H1 (cell line): ENCODE results near the gene CCDC178. TPM values are rescaled to one million over a fixed set of nuclear protein-coding genes. Genes with fewer than 3 reads are reported as not detected.

Source experiments
- CTCF ChIA-PET: fragments of 300-600 bp; sonication (Branson Sonifier 250); formaldehyde crosslinking; loops from one replicate; lab custom pipeline; 2021; ENCODE audit not compliant: partially characterized antibody; lab: Charles Lee
- POLR2A ChIA-PET: fragments of 300-600 bp; sonication (Branson Sonifier 250); formaldehyde crosslinking; loops from one replicate; lab custom pipeline; 2021; ENCODE audit warnings: inconsistent platforms; ENCODE audit not compliant: partially characterized antibody; lab: Charles Lee
- DNase-seq, 2 experiments: peaks; one replicate each; pipeline versions ENCODE4 v3.0.0 to v3.0.0-alpha.2; 2010 to 2022; ENCODE audit warnings: low spot score in 2 of 2, low read depth in 1 of 2, mixed read lengths in 1 of 2
- FAIRE-seq: peaks from 2 replicates; lab custom pipeline; 2011; peaks lifted over from hg19 to GRCh38; lab: Jason Lieb, UNC
- H2AFZ ChIP-seq: 2 replicates; pipeline ENCODE4 v1.8.1; 2012; ENCODE audit warnings: low read length, inconsistent platforms
- H2AK5ac ChIP-seq: 2 replicates; pipeline ENCODE4 v1.6.1; 2013; ENCODE audit warnings: low read depth, low read length
- H2BK120ac ChIP-seq: replicated peaks from 2 replicates; pipeline ENCODE3; 2013; ENCODE audit warnings: low read depth, low read length, inconsistent platforms
- H2BK12ac ChIP-seq: 2 replicates; pipeline ENCODE4 v1.6.1; 2013; ENCODE audit warnings: low read depth, low read length
- H2BK15ac ChIP-seq: 2 replicates; pipeline ENCODE4 v1.6.1; 2013; ENCODE audit warnings: low read length
- H2BK20ac ChIP-seq: 2 replicates; pipeline ENCODE4 v1.6.1; 2013; ENCODE audit warnings: low read length
- H2BK5ac ChIP-seq: 2 replicates; pipeline ENCODE4 v1.6.1; 2013; ENCODE audit warnings: low read depth, low read length
- H3K14ac ChIP-seq: 2 replicates; pipeline ENCODE4 v1.6.1; 2013; ENCODE audit warnings: inconsistent platforms; ENCODE audit not compliant: insufficient read length
- H3K18ac ChIP-seq: 2 replicates; pipeline ENCODE4 v1.6.1; 2013; ENCODE audit warnings: low read length; ENCODE audit errors: extremely low read depth
- H3K23ac ChIP-seq: 2 replicates; pipeline ENCODE4 v1.6.1; 2013; ENCODE audit warnings: inconsistent platforms; ENCODE audit not compliant: insufficient read length
- H3K23me2 ChIP-seq: 2 replicates; pipeline ENCODE4 v1.6.1; 2013; ENCODE audit warnings: low read depth, low read length
- H3K27ac ChIP-seq: 2 replicates; pipeline ENCODE4 v1.6.1; 2011; ENCODE audit warnings: low read depth, low read length, inconsistent platforms
- H3K27me3 ChIP-seq, 4 experiments: replicated peaks in 1 of 4; 1 replicate in 1 of 4; 2 replicates in 3 of 4; pipeline versions ENCODE4 v1.6.1 to v1.8.1; 2011 to 2013; ENCODE audit warnings: low read length in 3 of 4, mild to moderate bottlenecking in 3 of 4, inconsistent platforms in 2 of 4, mixed read lengths in 2 of 4, moderate library complexity in 1 of 4; ENCODE audit not compliant: control insufficient read depth in 3 of 4, insufficient read depth in 3 of 4; ENCODE audit errors: extremely low read depth in 1 of 4
- H3K36me3 ChIP-seq, 4 experiments: 2 replicates each; pipeline versions ENCODE4 v1.6.1 to v1.8.1; 2011 to 2013; ENCODE audit warnings: mild to moderate bottlenecking in 4 of 4, low read length in 3 of 4, moderate library complexity in 2 of 4, control low read depth in 1 of 4, inconsistent platforms in 1 of 4; ENCODE audit not compliant: insufficient read depth in 4 of 4, control insufficient read depth in 2 of 4
- H3K4ac ChIP-seq: replicated peaks from 2 replicates; pipeline ENCODE3; 2013; ENCODE audit warnings: low read length, low read depth, mixed read lengths, inconsistent platforms; ENCODE audit not compliant: insufficient read length
- H3K4me1 ChIP-seq, 4 experiments: replicated peaks in 1 of 4; 1 replicate in 1 of 4; 2 replicates in 3 of 4; pipeline versions ENCODE4 v1.6.1 to v1.8.1; 2011 to 2013; ENCODE audit warnings: low read length in 3 of 4, inconsistent platforms in 2 of 4, mixed read lengths in 1 of 4; ENCODE audit not compliant: insufficient read depth in 4 of 4, control insufficient read depth in 3 of 4
- H3K4me2 ChIP-seq, 2 experiments: 2 replicates each; pipeline versions ENCODE4 v1.6.1 to v1.8.1; 2011 to 2013; ENCODE audit warnings: low read depth in 2 of 2, low read length in 2 of 2, control low read depth in 1 of 2, inconsistent platforms in 1 of 2, mild to moderate bottlenecking in 1 of 2; ENCODE audit not compliant: insufficient read depth in 1 of 2
- H3K4me3 ChIP-seq, 4 experiments: fragments of 200-600, 300-600 bp in 1 of 4; sonication (generic), shearing (Covaris generic), sonication (Bioruptor Twin) in 1 of 4; 2 replicates each; pipeline versions ENCODE4 v1.5.1 to v1.8.1; 2011 to 2016; ENCODE audit warnings: low read length in 4 of 4, low read depth in 3 of 4, control low read depth in 2 of 4, inconsistent platforms in 2 of 4, mild to moderate bottlenecking in 2 of 4, mixed read lengths in 1 of 4, moderate library complexity in 1 of 4; ENCODE audit not compliant: insufficient read depth in 2 of 4; ENCODE audit errors: extremely low read depth in 1 of 4
- H3K56ac ChIP-seq: replicated peaks from 2 replicates; pipeline ENCODE3; 2013; ENCODE audit warnings: low read depth, mild to moderate bottlenecking, mixed read lengths, low read length, inconsistent platforms; ENCODE audit not compliant: insufficient read length
- H3K79me1 ChIP-seq: 2 replicates; pipeline ENCODE4 v1.6.1; 2013; ENCODE audit warnings: low read depth, low read length, control low read depth
- H3K79me2 ChIP-seq, 2 experiments: 2 replicates each; pipeline versions ENCODE4 v1.6.1 to v1.8.1; 2012 to 2013; ENCODE audit warnings: low read length in 2 of 2, mild to moderate bottlenecking in 2 of 2, inconsistent platforms in 1 of 2; ENCODE audit not compliant: insufficient read depth in 2 of 2, control insufficient read depth in 1 of 2
- H3K9ac ChIP-seq, 4 experiments: replicated peaks in 1 of 4; 1 replicate in 1 of 4; 2 replicates in 3 of 4; pipeline versions ENCODE4 v1.6.1 to v1.8.1; 2011 to 2013; ENCODE audit warnings: low read depth in 3 of 4, low read length in 3 of 4, control low read depth in 2 of 4, mild to moderate bottlenecking in 2 of 4, moderate library complexity in 2 of 4, inconsistent platforms in 1 of 4; ENCODE audit errors: extremely low read depth in 1 of 4
- H3K9me3 ChIP-seq, 2 experiments: 2 replicates each; pipeline versions ENCODE4 v1.6.1 to v1.8.1; 2012 to 2013; ENCODE audit warnings: mild to moderate bottlenecking in 2 of 2, moderate library complexity in 2 of 2, control low read depth in 1 of 2, inconsistent platforms in 1 of 2, low read depth in 1 of 2, low read length in 1 of 2, mixed read lengths in 1 of 2; ENCODE audit not compliant: insufficient read depth in 2 of 2
- H4K20me1 ChIP-seq, 2 experiments: replicated peaks in 1 of 2; 2 replicates each; pipeline versions ENCODE3 to v1.8.1; 2011 to 2013; ENCODE audit warnings: inconsistent platforms in 2 of 2, low read length in 2 of 2, mild to moderate bottlenecking in 1 of 2; ENCODE audit not compliant: insufficient read depth in 2 of 2, control insufficient read depth in 1 of 2
- H4K5ac ChIP-seq: 2 replicates; pipeline ENCODE4 v1.6.1; 2013; ENCODE audit warnings: low read length, low read depth, mixed read lengths, inconsistent platforms; ENCODE audit not compliant: insufficient read length
- H4K8ac ChIP-seq: 2 replicates; pipeline ENCODE4 v1.8.0; 2013; ENCODE audit warnings: mild to moderate bottlenecking, moderate library complexity, low read length, inconsistent platforms; ENCODE audit not compliant: insufficient read depth; ENCODE audit errors: extremely low read depth
- H4K91ac ChIP-seq: replicated peaks from 2 replicates; pipeline ENCODE3; 2013; ENCODE audit warnings: low read length, mixed read lengths, inconsistent platforms; ENCODE audit not compliant: insufficient read length
- BCL11A ChIP-seq, 2 experiments: IDR thresholded peaks; one replicate each; pipeline ENCODE4 v1.6.1; 2011; ENCODE audit warnings: low read depth in 2 of 2, low read length in 2 of 2, mild to moderate bottlenecking in 2 of 2
- CEBPB ChIP-seq: IDR thresholded peaks from 2 replicates; pipeline ENCODE4 v1.6.1; 2012; ENCODE audit warnings: low read depth, low read length
- SIN3A ChIP-seq, 2 experiments: IDR thresholded peaks in 1 of 2; conservative IDR thresholded peaks in 1 of 2; 2 replicates each; pipeline ENCODE4 v1.6.1; 2011 to 2012; ENCODE audit warnings: low read length in 2 of 2, improper control_type of control experiment in 1 of 2, low read depth in 1 of 2, mild to moderate bottlenecking in 1 of 2
- SIX5 ChIP-seq: IDR thresholded peaks from 2 replicates; pipeline ENCODE4 v1.6.1; 2011; ENCODE audit warnings: mild to moderate bottlenecking, low read depth, low read length
- SRF ChIP-seq: IDR thresholded peaks from 2 replicates; pipeline ENCODE4 v1.6.1; 2011; ENCODE audit warnings: mild to moderate bottlenecking, low read depth, low read length, moderate library complexity
- polyA plus RNA-seq, 7 experiments: library from polyadenylated mRNA; depleted of rRNA in 3 of 7; stranded (reverse) in 5 of 7; unstranded in 2 of 7; fragments of >200 nt in 5 of 7; fragments of 200-250 nt in 2 of 7; gene quantifications; 1 replicate in 5 of 7; 2 replicates in 1 of 7; 4 replicates in 1 of 7; pipeline versions ENCODE4 v1.2.1 to v1.2.3, GENCODE V29; 2011 to 2013; ENCODE audit warnings: missing spikeins in 2 of 7, mixed read lengths in 2 of 7
- total RNA-seq: library from RNA; stranded (reverse); fragmentation: NEBNext Ultra II Directional; extraction: Animal tissue kit (Norgen Biotek cat#: 25700); gene quantifications from 2 replicates; pipeline ENCODE4 v1.2.1, GENCODE V29; 2021

The CCDC178 gene
- total and polyA plus RNA-seq, 2 of the 8 experiments (the other 6 are each of a cell fraction or from before 2014, with no cell fraction given) = not detected

- ChIA-PET POLR2A (no interaction called here), CTCF (no interaction called here)
- Histone ChIP-seq H2BK12ac (no peak overlapping the region), H4K8ac (no peak overlapping the region), H2BK5ac (no peak overlapping the region), H4K5ac (no peak overlapping the region), H3K23me2 (no peaks in the 10 kb centered on the region), H2AFZ (no peak overlapping the region), H3K23ac (no peak overlapping the region), H4K91ac (no peak overlapping the region), H3K79me2 (no peaks in the 10 kb centered on the region), H3K56ac (no peak overlapping the region), H4K20me1 (no peaks in the 10 kb centered on the region), H3K9ac (no peak overlapping the region), H3K14ac (no peak overlapping the region), H3K18ac (no peak overlapping the region), H3K36me3 (no peaks in the 10 kb centered on the region), H2BK120ac (no peak overlapping the region), H3K4me1 (no peaks in the 10 kb centered on the region), H2BK15ac (no peak overlapping the region), H3K79me1 (no peaks in the 10 kb centered on the region), H3K9me3 (no peaks in the 10 kb centered on the region), H3K4ac (no peak overlapping the region), H3K4me3 (no peak overlapping the region), H3K27ac (no peak overlapping the region), H3K27me3 (no peaks in the 10 kb centered on the region), H2AK5ac (no peak overlapping the region), H2BK20ac (no peak overlapping the region), H3K4me2 (no peak overlapping the region)
- DNase-seq (no peak), FAIRE-seq (no peak)
- TF ChIP-seq BCL11A (IDR thresholded peaks at IDR 0.05; ENCODE audit: low read depth in 2 of 2, low read length in 2 of 2) (no peak), SIX5 (no peak), CEBPB (no peak), SIN3A (conservative IDR thresholded peaks at IDR 0.05 in 1 of 2, IDR thresholded peaks at IDR 0.05 in 1 of 2; ENCODE audit: low read depth in 1 of 2, low read length in 2 of 2) (no peak), SRF (no peak)
These were observed 333.0 kb downstream of the CCDC178 start for GRCh38 chr18:33107511-33107910.
